ENCODE measurements around the gene AQP9.
"Not testable (repeated sequence)": the region's sequence is repeated elsewhere in the genome, so short reads cannot be mapped to it uniquely, and the experiment has no call there.

The AQP9 gene

DNA sequence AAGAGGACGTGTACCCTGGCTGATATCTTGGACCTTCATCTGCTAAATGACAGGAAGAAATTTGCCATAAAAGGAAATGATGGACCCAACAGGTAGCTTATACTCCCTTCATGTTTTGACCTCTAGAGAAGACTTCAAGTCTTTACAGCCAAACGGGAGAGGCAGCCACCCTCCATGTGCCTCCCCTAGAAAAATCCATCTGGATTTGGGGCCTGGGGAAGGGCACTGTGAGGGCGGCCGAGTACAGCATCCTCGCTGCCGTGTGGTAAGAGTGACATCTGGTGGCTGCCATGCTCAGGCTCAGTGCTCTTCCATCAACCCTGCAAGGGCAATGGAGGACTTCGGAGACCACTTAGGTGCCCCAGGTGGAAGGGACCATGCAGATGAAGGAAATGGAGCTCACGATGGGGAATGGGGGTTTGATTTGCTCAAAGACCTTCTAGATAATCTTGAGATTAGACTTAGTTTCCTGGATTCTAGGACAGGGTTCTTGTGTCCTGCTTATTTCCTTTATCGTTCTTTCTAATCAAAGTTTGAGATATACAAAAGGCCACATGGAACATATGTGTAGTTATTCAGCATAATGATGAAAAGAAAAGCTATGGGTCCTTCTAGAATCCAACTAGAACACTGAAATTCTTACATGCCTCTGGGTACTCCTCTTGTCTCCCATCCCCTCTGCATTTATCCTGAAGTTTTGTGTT lies 44.4 kb downstream of the AQP9 start:
- no peak for DNase-seq

DNA sequence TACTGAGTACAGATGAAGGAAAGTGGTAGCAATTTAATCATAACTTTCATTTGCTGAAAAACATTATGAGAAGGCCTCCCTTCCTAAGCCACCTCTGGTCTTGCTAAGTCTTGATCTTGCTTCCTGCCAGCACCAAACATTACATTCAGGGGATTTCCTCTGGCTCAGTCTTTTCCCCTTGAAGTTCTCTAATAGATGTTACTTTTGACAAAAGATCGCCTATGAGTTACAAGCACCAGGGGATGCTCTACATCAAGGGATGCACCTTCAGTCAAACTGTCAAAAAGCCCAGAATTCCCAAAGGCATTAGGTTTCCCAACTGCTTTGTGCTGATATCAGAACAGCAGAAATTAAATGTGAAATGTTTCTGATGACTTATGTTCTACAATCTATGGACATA lies 47.3 kb downstream of the AQP9 start:
- no peak for DNase-seq

DNA sequence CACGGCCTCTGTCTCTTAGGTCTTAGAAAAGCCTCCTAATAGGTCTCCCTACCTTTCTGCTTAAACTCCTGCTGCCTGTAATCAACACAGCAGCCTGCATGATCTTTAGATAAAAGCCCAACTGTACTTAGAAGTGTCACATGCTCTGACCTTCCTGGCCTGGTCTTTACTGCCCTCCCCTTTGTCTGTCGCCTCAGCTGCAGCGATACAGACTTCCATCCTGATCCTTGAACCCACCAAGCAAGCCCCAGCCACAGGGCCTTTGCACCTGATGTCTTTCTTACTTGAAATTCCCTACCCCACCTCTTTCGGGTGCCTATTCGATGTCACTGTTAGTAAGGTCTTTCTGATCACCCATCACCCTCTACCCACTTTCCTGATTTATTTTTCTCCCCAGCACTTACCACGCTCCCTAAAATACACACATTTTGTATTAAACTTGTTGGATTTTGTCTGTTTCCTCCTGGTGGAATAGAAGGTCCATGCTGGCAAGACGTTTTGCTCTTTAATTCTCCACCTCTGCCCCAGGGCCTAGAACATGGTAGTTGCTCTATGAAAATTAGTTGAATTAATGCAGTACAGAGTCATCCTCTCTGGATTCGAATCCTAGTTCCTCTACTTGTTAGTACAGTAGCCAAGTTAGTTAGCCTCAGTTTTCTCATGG lies 51.1 kb downstream of the AQP9 start:
- DNase-seq: no peak

DNA sequence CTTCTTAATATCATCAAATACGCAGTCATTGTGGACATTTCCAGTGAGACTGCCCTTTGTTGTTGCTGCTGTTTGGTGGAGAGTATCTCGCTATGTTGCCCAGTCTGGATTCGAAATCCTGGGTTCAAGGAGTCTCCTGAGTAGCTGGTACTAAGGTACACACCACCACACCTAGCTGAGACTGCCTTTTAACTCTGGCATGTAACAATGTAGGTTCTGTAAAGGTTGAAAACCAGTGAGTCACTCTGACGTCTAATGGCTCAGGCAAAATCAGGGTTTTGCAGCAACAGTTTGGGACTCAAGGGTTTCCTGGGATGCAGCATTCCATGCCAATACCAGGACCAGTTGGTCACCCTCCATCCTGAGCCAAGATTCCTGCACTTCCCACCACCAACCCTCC lies 52.2 kb downstream of the AQP9 start:
- DNase-seq: no peak

DNA sequence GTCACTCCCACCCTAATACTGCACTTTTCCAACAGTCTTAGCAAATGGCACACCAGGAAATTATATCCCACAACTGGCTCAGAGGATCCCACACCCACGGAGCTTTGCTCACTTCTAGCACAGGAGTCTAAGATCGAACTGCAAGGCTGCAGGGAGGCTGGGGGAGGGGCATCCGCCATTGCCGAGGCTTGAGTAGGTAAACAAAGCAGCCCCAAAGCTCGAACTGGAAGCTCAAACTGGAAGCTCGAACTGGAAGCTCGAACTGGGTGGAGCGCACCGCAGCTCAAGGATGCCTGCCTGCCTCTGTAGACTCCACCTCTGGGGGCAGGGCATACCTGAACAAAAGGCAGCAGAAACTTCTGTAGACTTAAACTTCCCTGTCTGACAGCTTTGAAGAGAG lies 55.5 kb downstream of the AQP9 start:
- DNase-seq: not testable (repeated sequence)

DNA sequence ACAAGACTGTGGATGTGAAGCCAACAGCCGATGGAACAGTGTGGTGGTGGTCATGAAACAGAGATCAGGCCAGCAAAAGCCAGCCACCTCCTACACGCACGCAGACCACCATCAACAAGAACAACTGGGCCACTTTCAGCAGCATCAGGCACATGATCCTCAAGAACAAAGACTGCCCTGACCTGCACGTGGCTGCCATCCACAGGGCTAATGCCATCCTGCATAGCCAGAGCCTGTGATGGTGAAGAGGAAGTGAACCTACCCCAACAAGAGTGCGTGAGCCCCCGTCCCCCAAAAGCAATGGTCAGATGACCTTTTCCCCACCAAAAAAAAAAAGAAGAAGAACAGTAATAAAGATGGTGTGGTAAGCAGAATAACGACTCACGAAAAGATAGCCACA lies 62.6 kb downstream of the AQP9 start:
- DNase-seq: no peak

DNA sequence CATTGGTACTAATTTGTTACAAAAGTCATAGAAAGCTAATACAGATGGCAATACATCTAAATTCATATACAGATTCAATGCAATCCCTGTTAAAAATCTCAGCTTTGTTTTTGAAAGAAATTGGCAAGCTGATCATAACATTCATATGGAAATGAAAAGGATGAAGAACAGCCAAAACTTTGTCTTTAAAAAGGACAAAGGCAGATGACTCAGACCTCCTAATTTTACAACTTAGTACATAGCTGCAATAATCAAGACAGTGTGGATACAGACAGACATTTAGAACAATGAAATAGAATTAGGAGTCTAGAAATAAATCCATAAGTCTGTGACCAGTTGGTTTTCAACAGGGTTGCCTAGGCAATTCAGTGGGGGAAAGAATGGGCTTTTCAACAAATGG lies 63.3 kb downstream of the AQP9 start:
- DNase-seq: no peak

DNA sequence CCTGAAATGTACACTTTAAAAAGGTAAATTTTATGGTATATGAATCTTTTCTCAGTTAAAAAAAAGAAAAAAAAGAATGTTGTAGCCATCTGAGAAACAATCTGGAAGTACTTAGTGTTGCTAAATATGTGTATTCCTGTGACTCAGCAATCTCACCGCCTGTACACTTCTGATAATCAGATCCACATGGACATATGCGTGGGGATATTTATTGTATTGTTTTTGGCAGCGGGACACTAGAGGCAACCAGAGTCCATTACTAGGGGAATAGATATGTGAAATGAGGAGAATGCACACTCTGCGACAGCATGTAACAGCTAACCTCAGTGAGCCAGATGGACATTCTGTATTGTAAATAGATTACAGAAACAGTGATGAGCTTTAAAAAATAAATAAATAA lies 65.4 kb downstream of the AQP9 start:
- no peak for DNase-seq

DNA sequence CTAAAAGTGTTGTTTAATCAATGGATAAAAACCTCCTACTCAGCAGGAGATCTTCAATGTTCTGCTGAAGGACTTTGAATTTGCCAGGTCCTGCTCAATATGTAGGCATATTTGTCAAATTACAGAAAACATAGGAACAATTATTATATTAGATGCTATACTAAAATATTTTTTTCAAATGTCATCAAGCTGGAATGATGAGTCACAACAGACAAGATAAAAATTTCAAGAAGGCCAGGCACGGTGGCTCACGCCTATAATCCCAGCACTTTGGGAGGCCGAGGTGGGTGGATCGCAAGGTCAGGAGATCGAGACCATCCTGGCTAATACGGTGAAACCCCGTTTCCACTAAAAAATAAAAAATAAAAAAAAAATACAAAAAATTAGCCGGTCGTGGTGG lies 68.0 kb downstream of the AQP9 start:
- no peak for DNase-seq

DNA sequence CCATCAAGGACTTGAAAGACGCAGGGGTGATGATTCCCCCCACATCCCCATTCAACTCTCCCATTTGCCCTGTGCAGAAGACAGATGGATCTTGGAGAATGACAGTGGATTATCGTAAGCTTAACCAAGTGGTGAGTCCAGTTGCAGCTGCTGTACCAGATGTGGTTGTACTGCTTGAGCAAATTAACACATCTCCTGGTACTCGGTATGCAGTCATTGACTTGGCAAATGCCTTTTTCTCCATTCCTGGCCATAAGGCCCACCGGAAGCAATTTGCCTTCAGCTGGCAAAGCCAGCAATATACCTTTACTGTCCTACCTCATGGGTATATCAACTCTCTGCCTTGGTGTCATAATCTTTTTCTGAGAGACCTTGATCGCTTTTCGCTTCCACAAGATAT lies 70.0 kb downstream of the AQP9 start:
- not testable (repeated sequence) for DNase-seq

DNA sequence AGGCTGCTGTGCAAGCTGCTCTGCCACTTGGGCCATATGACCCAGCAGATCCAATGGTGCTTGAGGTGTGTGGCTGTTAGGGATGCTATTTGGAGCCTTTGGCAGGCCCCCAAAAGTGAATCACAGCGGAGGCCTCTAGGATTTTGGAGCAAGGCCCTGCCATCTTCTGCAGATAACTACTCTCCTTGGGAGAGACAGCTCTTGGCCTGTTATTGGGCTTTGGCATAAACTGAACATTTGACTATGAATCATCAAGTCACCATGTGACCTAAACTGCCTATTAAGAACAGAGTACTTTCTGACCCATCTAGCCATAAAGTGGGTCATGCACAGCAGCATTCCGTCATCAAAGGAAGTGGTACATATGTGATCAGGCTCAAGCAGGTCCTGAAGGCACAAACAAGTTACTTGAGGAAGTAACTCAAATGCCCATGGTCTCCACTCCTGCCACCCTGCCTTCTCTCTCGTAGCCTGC lies 70.9 kb downstream of the AQP9 start:
- DNase-seq: not testable (repeated sequence)

DNA sequence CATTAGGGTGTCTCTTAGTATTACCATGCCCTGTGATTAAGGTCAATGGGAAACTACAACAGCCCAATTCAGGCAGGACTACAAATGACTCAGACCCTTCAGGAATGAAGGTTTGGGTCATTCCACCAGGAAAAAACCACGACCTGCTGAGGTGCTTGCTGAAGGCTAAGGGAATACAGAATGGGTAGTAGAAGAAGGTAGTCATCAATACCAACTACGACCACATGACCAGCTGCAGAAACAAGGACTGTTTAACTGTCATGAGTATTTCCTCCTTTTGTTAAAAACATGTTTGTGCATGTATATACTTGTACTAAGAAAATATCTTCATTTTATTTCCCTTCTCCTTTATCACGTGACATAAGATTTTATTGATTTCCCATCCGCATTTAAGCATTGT lies 71.8 kb downstream of the AQP9 start:
- not testable (repeated sequence) for DNase-seq

DNA sequence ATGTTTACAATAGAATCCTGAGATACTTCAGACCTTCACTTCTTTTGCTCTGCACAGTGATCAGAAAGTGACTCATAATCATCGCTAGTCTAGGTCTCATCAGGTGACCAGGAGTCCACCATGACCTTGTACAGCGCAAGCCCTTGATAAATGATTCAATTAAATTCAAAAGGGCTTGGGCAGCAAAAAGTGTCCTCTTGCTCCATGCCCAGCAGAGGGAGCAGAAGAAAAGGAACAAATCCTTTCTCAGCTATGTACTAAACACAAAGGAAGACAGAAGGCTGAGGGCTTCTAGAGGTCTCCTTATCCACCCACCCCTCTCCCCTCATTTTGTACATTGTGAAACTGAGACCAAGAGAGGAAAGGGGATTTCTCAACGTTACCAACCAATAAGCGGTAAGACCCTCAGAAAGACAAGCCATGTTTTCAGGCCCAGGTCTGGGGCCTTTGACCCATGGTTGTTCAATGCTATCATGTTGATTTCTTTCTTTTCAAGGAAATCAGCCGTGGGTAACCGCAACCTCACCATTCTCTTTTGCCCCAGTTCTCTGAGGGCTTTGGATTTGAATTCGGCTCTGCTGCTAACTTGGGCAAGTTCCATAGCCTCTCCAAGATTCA lies 74.8 kb downstream of the AQP9 start:
- DNase-seq: no peak

DNA sequence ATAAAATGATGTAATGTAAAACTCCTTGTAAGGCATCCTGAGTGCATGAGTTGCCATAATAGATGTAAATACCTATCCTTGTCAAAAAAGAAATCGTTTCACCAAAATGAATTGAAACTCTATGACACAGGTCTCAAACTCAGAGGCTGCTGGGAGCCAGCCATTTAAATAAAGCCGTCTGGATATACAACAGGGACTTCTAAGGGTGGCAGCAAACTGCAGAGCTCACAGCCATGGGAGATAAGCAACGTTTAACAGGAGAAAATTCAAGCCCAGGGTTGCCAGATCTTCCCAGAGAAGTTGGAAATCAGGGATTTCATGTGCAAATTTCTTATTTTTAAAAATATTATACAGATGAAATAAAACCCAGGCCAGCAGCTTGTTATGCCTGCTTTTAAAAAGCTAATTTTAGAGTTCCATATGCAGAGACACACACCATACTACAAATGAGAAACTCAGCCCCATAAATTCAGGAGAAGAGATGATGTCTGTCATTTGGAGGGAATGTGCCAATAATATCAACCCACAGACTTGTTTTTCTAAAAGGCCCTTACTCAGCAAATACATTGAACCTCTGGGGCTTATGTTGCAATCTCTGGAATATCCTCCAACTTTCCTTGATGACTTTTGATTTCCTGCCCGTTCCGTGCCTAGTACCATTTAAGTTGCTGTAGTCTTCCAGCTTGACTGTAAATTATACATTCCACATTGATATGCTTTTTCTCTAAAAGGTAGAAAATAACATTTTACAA lies 75.6 kb downstream of the AQP9 start:
- no peak for DNase-seq

DNA sequence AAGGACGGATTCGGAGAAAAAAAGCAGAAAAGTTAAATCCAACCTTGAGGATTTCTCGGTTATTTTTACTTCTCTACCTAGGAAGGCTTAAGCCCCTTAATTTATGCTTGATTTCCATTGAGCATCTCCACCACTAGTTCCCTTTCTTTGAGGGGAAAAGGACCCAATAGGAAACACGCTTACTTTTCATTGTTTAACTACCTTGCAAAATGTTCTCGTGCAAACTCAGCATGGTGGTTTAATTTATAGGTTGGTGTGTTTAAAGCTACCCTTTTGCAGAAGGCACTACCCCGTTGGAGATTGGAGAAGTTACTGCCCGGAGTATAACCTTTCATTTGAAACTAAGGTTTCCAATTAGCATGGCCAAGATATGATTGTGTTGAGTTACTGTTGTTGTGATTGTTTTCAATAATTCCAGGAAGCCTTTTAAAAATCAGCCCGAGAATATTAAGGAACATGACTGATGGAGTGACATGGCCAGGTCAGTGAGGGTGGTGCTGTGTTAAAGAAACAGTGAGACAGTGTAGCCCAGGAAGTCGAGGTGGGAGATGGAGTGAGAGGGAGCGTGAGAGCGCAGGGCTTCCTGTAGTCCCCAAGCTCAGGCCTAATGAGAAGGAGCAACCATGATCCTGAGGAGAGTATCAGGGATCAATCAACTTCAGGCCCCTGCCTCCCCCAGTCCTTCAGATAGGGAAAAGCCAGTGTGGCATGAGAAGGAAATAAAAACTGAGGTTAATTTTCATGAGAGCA lies 76.6 kb downstream of the AQP9 start:
- DNase-seq: no peak

DNA sequence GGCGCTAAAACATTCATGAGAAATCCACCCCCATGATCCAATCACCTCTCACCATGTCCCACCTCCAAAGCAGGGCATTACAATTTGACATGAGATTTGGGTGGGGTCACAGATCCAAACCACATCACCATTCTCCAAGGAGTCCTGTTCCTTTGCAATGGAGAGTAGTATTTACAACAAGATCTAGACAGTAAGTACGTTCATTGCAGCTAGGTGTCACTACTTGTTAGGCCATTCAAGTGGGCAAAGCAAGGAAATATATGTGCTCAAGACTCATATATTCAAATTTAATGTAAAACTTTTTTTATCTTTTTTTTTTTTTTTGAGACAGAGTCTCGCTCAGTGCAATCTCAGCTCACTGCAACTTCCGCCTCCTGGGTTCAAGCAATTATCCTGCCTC lies 79.3 kb downstream of the AQP9 start:
- no peak for DNase-seq

DNA sequence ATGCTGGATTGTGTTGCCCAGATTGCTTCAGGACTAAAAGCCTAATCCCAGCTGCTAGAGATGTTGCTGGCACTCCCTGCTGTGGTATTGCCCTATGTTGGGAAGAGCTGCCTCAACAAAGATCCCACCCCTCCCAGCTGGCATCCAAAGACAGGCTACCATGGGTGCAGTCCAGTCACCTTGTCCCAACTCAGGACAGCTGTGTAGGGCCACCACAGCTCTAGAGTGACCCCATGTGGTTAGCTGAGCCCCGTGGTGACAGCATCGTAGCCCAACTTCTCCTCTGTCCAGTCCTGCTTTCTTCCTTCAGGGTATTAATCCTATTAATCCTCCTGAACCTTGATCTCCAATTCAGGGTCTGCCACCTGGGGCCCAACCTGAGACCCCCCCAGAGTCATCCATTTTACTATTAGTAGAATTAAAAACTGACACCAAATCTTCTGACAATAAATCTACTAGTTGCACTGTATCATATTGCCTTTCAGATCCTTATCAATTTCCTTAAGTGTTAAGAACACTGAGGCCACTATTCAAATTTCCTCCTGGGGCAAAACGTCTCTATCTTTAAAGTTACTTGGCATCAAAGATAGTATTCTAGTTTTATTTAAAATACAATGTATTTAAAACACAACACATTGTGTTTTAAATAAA lies 83.5 kb downstream of the AQP9 start:
- DNase-seq: no peak

DNA sequence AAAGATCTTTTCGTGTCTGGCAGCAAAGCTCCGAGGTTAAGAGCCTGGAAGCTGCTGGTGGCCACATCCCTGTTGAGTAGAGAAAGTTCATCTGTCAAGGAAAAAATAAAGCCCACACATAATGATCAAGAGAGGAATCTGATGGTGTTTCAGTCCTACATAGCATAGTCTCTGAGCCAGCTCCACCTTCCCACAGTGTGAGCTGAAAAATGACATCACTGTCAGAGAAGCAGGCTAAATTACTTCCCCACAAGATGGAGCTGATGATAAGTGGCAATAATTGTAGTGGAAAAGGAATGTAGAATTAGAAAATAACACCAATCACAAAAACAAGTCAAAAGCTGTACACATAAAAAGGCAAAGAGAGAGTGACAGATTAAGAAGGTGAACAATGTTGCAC lies 84.5 kb downstream of the AQP9 start:
- no peak for DNase-seq

DNA sequence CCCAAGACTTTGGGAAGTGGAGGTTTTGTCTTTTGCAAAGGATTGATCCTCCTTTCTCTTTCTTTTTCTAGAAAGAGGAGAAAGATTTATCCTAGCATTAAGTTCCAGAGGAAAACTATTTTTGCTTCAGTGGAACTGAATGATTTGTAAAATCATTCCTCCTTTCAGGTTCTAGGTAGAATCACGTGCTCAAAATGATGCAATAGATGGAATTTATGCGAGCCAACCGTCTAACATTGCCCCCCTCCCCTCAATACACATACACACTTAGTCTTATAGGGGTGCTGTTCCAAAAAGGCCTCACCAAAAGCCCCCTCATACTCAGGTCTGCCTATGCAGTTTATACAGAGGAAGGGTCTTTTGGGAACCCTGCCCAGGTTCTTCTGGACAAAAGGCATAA lies 85.3 kb downstream of the AQP9 start:
- DNase-seq: no peak

DNA sequence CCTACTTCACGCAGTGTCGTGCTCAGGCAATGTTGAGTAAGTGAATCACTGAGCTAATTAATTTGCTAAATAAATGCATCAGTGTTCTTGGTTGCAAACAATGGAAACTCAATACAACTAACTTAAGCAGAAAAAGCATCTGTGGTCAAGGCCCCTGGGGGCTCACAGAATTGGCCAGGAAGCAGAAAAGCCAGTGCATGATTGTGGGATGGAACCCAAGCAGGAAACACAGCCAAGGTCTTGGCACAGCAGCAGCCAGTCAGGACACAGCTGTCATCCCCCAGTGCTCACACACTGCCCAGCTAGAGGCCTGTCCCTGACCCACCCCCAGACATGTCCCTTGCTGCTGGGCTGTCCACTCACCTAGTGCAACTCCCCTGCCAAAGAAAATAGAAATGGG lies 85.9 kb downstream of the AQP9 start:
- no peak for DNase-seq

DNA sequence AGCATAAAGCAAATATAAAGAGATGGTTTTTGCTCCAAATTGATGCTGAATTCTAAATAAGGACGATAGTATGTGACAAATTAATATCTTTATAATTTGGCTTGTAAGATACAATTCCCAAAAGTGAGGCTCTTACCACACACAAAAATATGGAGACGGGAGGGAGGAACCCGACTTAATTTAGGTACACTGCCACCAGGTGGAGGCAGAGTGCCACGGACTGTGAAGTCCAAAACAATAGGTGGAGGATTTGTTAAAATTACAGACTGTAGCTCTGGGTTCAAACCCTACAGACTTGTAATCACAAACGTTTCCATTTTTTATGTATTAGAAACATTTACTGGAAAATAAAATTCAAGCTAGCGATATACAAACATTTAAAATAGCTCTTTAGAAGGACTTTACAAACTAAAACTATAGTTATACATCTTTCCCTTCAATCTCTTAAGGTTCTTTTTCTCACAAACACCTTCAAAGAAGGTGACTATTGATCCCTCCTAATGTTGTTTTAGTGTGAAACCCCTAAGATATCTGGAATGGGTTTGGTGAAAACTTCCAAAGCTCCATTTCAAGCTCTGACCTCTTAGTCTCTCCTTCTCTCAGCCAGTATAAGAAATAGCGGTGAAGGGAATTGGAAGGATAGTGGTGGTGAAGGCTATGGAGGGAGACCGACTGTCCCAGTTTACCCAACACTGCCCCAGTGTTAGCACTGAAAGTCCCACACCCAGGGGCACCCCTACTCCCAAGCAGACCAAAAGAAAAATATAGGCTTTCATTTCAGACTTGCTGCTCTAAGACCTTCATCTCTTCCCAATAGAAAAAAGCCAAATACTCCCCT lies 89.7 kb downstream of the AQP9 start:
- peak; percentile 15 for DNase-seq
